Activated CD4-positive, alpha-beta T cell treated with anti-CD3 and anti-CD28 coated beads, Interleukin-2, Interleukin-4, amounts not matched to agents 100 ng/mL and 50 ng/mL, durations not matched to agents 16 hours and 8 hours (primary cell): ENCODE data around the gene ZDHHC12.

Experiments
- DNase-seq: peaks from one replicate; pipeline ENCODE4 v3.0.0-alpha.2; 2020; ENCODE audit warnings: low spot score

Gene ZDHHC12

GRCh38 chr9:128685636-128686489, 38.1 kb downstream of the ZDHHC12 start:
- peak; percentile 54 for DNase-seq

GRCh38 chr9:128684325-128685199, 39.4 kb downstream of the ZDHHC12 start:
- peak; percentile 89 for DNase-seq

GRCh38 chr9:128684065-128684324, 39.9 kb downstream of the ZDHHC12 start:
- DNase-seq = no peak

GRCh38 chr9:128683340-128684064, 40.4 kb downstream of the ZDHHC12 start:
- DNase-seq = peak; percentile 49

- DNase-seq = no peak
Measured at GRCh38 chr9:128677794-128678193, 46.1 kb downstream of the ZDHHC12 start.

GRCh38 chr9:128675382-128675781, 48.5 kb downstream of the ZDHHC12 start:
- DNase-seq = no peak
